K562 (cell line): ENCODE measurements around the gene ABCA10. TPM values are rescaled to one million over a fixed set of nuclear protein-coding genes. Genes with fewer than 3 reads are reported as not detected.

Experiments used
- ATAC-seq: fragments of 200-7000 bp; cut with Tn5 transposase; 3 replicates; pipeline ENCODE4 v1.9.1; 2020; ENCODE audit warnings: moderate library complexity
- BruUV-seq: library from RNA; stranded (reverse); fragments of 400-500 nt; replicated peaks from 2 replicates; lab custom pipeline; 2021; lab: Mats Ljungman, UMichigan
- CTCF ChIA-PET: fragments of 300-600 bp; formaldehyde crosslinking; extraction: SDS; loops from one replicate; lab custom pipeline; 2021; ENCODE audit warnings: low intra/inter-chr PET ratio; lab: Yijun Ruan, JAX
- POLR2A ChIA-PET: fragments of 300-600, 350-650 bp; sonication (Branson Sonifier 250); formaldehyde crosslinking; extraction: SDS; loops from one replicate; lab custom pipeline; 2021; ENCODE audit warnings: antibody characterized with exemption, inconsistent platforms; lab: Yijun Ruan, JAX
- DNase-seq, 4 experiments: peaks; one replicate each; pipeline versions ENCODE4 v3.0.0 to v3.0.0-alpha.2; 2011 to 2018; ENCODE audit warnings: low spot score in 3 of 4, mixed read lengths in 3 of 4; ENCODE audit errors: extremely low read depth in 1 of 4
- FAIRE-seq: peaks from 2 replicates; lab custom pipeline; 2011; peaks lifted over from hg19 to GRCh38; lab: Jason Lieb, UNC
- H2AFZ ChIP-seq: 2 replicates; pipeline ENCODE4 v1.6.0; 2011; ENCODE audit warnings: low read depth, low read length, control low read depth, inconsistent platforms
- H3K27ac ChIP-seq: fragments of 200-600 bp; 3 replicates; pipeline ENCODE4 v1.8.0; 2011; ENCODE audit warnings: low read depth, mild to moderate bottlenecking, control low read depth, inconsistent platforms, low read length, moderate library complexity, mixed read lengths; ENCODE audit errors: extremely low read depth
- H3K27me3 ChIP-seq, 2 experiments: fragments of 300-600 bp in 1 of 2; 2 replicates in 1 of 2; 3 replicates in 1 of 2; pipeline versions ENCODE4 v1.6.0 to v1.8.0; 2011; ENCODE audit warnings: inconsistent platforms in 2 of 2, low read length in 2 of 2, mild to moderate bottlenecking in 1 of 2, mixed read lengths in 1 of 2, moderate library complexity in 1 of 2; ENCODE audit not compliant: control insufficient read depth in 2 of 2, insufficient read depth in 2 of 2
- H3K36me3 ChIP-seq: fragments of 300-600 bp; 3 replicates; pipeline ENCODE4 v1.8.0; 2011; ENCODE audit warnings: mild to moderate bottlenecking, low read length, inconsistent platforms; ENCODE audit not compliant: control insufficient read depth, insufficient read depth
- H3K4me1 ChIP-seq, 2 experiments: fragments of 200-600 bp in 1 of 2; replicated peaks in 1 of 2; 2 replicates in 1 of 2; 3 replicates in 1 of 2; pipeline versions ENCODE4 v1.5.1 to v1.8.0; 2011; ENCODE audit warnings: inconsistent platforms in 2 of 2, low read length in 2 of 2, mild to moderate bottlenecking in 1 of 2, mixed read lengths in 1 of 2, moderate library complexity in 1 of 2; ENCODE audit not compliant: control insufficient read depth in 2 of 2, insufficient read depth in 2 of 2
- H3K4me2 ChIP-seq: 2 replicates; pipeline ENCODE4 v1.6.1; 2011; ENCODE audit warnings: low read length, control low read depth, inconsistent platforms, mixed read lengths; ENCODE audit not compliant: insufficient read depth
- H3K4me3 ChIP-seq: fragments of 200-600 bp; sonication (generic), shearing (Covaris generic); 2 replicates; pipeline ENCODE4 v1.5.1; 2016; ENCODE audit warnings: control low read depth, inconsistent platforms
- H3K79me2 ChIP-seq: fragments of 200-600 bp; 3 replicates; pipeline ENCODE4 v1.8.0; 2011; ENCODE audit warnings: low read length, inconsistent platforms; ENCODE audit not compliant: control insufficient read depth, insufficient read depth
- H3K9ac ChIP-seq, 2 experiments: 2 replicates each; pipeline versions ENCODE4 v1.6.0 to v1.6.1; 2011; ENCODE audit warnings: low read depth in 2 of 2, low read length in 2 of 2, control low read depth in 1 of 2, inconsistent platforms in 1 of 2, mild to moderate bottlenecking in 1 of 2, mixed read lengths in 1 of 2; ENCODE audit not compliant: insufficient read depth in 1 of 2
- H3K9me1 ChIP-seq: one replicate; pipeline ENCODE4 v1.6.0; 2011; ENCODE audit warnings: inconsistent platforms, mild to moderate bottlenecking, low read length, moderate library complexity; ENCODE audit not compliant: control insufficient read depth, insufficient read depth
- H3K9me3 ChIP-seq: replicated peaks from 2 replicates; pipeline ENCODE4 v1.5.1; 2011; ENCODE audit warnings: low read depth, low read length, inconsistent platforms; ENCODE audit not compliant: control insufficient read depth, insufficient read depth
- H4K20me1 ChIP-seq: replicated peaks from 2 replicates; pipeline ENCODE4 v1.6.1; 2011; ENCODE audit warnings: low read length, inconsistent platforms, mixed read lengths; ENCODE audit not compliant: control insufficient read depth, insufficient read depth
- CBFB ChIP-seq: sonication (generic); formaldehyde crosslinking; IDR thresholded peaks from 2 replicates; pipeline ENCODE4 v1.4.0; 2020; ENCODE audit warnings: mild to moderate bottlenecking, missing genetic modification reagents
- DACH1 ChIP-seq: fragments of 450-650 bp; IDR thresholded peaks from 2 replicates; pipeline ENCODE4 v1.6.1; 2018; ENCODE audit not compliant: partially characterized antibody
- HEY1 ChIP-seq: fragments of 250-450 bp; sonication (Bioruptor Pico); IDR thresholded peaks from 2 replicates; pipeline ENCODE4 v1.5.0; 2020; ENCODE audit warnings: mild to moderate bottlenecking, moderate library complexity, borderline replicate concordance
- MEIS2 ChIP-seq: fragments of 450-650 bp; IDR thresholded peaks from 2 replicates; pipeline ENCODE4 v1.6.1; 2014; ENCODE audit warnings: mild to moderate bottlenecking; ENCODE audit not compliant: partially characterized antibody
- MTA2 ChIP-seq: fragments of 450-650 bp; IDR thresholded peaks from 2 replicates; pipeline ENCODE4 v1.6.1; 2016; ENCODE audit warnings: low read depth
- NEUROD1 ChIP-seq: fragments of 150-350 bp; IDR thresholded peaks from 2 replicates; pipeline ENCODE4 v1.6.1; 2014; ENCODE audit warnings: borderline replicate concordance, low read length, low read depth; ENCODE audit not compliant: partially characterized antibody
- SIN3B ChIP-seq: fragments of 450-650 bp; IDR thresholded peaks from 2 replicates; pipeline ENCODE4 v1.6.1; 2017; ENCODE audit warnings: low read depth, mild to moderate bottlenecking, moderate library complexity
- SRSF3 ChIP-seq: fragments of 200-400 bp; formaldehyde crosslinking; IDR thresholded peaks from 2 replicates; pipeline ENCODE4 v1.6.1; 2016; ENCODE audit warnings: mild to moderate bottlenecking, low read length, moderate library complexity; ENCODE audit not compliant: insufficient read depth
- USF2 ChIP-seq: sonication (generic); formaldehyde crosslinking; IDR thresholded peaks from 2 replicates; pipeline ENCODE4 v1.5.0; 2020; ENCODE audit warnings: missing genetic modification reagents
- ZNF121 ChIP-seq: sonication (generic); formaldehyde crosslinking; conservative IDR thresholded peaks from 2 replicates; pipeline ENCODE4 v1.8.0; 2022; ENCODE audit warnings: missing genetic modification reagents
- WGBS: fragments of 100-300 bp; shearing (Covaris generic); methylation state at CpG from one replicate; pipeline ENCODE4 v1.1.6; 2016; ENCODE audit warnings: low coverage, mixed read lengths; ENCODE audit not compliant: insufficient coverage; ENCODE audit errors: missing lambda C conversion rate; 5-methylcytosine and 5-hydroxymethylcytosine counted together
- in situ Hi-C: fragments of 300-500 bp; cut with MboI; formaldehyde crosslinking; loops from 4 replicates; pipeline ENCODE4 v1.15.0; 2018; ENCODE audit warnings: inconsistent platforms, mixed read lengths
- intact Hi-C: fragments of 100-400 bp; cut with micrococcal nuclease; formaldehyde crosslinking; loops from 2 replicates; pipeline ENCODE4 v1.14.2; 2022
- polyA plus RNA-seq, 8 experiments: library from polyadenylated mRNA; depleted of rRNA in 4 of 8; stranded (reverse) in 5 of 8; unstranded in 3 of 8; fragments of >200 nt; fragmentation: Nextera tagmentation in 2 of 8; fragmentation: Illumina TruSeq in 1 of 8; extraction: Ambion mirVana in 2 of 8; extraction: Trizol in 1 of 8; gene quantifications; 2 replicates each; pipeline versions ENCODE4 v1.2.1 to v1.2.3, GENCODE V29; 2011 to 2014; ENCODE audit warnings: inconsistent platforms in 1 of 8, missing spikeins in 1 of 8
- total RNA-seq, 7 experiments: library from RNA; depleted of rRNA in 6 of 7; stranded (reverse); fragments of >200 nt in 6 of 7; fragmentation: Illumina TruSeq in 2 of 7; extraction: Trizol in 2 of 7; gene quantifications; 2 replicates each; pipeline versions ENCODE4 v1.2.1 to v1.2.3, GENCODE V29; 2011 to 2021; ENCODE audit warnings: low replicate concordance in 1 of 7
- TF ChIP-seq, protein P1 (sequence below): sonication (generic); formaldehyde crosslinking; IDR thresholded peaks from 2 replicates; pipeline ENCODE4 v1.9.0; 2022; ENCODE audit warnings: mild to moderate bottlenecking, missing genetic modification reagents
- TF ChIP-seq, protein P2 (sequence below): fragments of 450-650 bp; IDR thresholded peaks from 2 replicates; pipeline ENCODE4 v1.6.1; 2016
- TF ChIP-seq, protein P3 (sequence below), 2 experiments: IDR thresholded peaks in 1 of 2; conservative IDR thresholded peaks in 1 of 2; 2 replicates each; pipeline ENCODE4 v1.6.1; 2016; ENCODE audit warnings: low read depth in 2 of 2, mild to moderate bottlenecking in 1 of 2, missing compliant biosample characterization in 1 of 2, missing genetic modification characterization in 1 of 2, moderate library complexity in 1 of 2
- TF ChIP-seq, protein P4 (sequence below), 2 experiments: fragments of 450-650 bp in 1 of 2; sonication (generic) in 1 of 2; formaldehyde crosslinking in 1 of 2; IDR thresholded peaks in 1 of 2; conservative IDR thresholded peaks in 1 of 2; 2 replicates each; pipeline versions ENCODE4 v1.6.1 to v1.8.1; 2016 to 2023; ENCODE audit warnings: mild to moderate bottlenecking in 2 of 2, moderate library complexity in 2 of 2, inconsistent platforms in 1 of 2, missing genetic modification reagents in 1 of 2

Gene ABCA10
- total and polyA plus RNA-seq, 9 of the 15 experiments (the other 6 are each of a cell fraction or from before 2014, with no cell fraction given), result 0.04 to 0.45 (median 0.15) TPM; not detected in 1

GRCh38 chr17:69192754-69193153, 35.9 kb downstream of the ABCA10 start (continued):
- TF ChIP-seq SRSF3, result no peak
- TF ChIP-seq USF2 (CRISPR knock-in tag), result peak; percentile 78
- no peak for TF ChIP-seq HEY1 (CRISPR knock-in tag)
- TF ChIP-seq, protein P1, sequence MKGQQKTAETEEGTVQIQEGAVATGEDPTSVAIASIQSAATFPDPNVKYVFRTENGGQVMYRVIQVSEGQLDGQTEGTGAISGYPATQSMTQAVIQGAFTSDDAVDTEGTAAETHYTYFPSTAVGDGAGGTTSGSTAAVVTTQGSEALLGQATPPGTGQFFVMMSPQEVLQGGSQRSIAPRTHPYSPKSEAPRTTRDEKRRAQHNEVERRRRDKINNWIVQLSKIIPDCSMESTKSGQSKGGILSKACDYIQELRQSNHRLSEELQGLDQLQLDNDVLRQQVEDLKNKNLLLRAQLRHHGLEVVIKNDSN (CRISPR knock-in tag), result peak; percentile 66; the same call in 1 of the 2 replicates
- no peak for TF ChIP-seq ZNF121
- TF ChIP-seq CBFB (CRISPR knock-in tag), result no peak

GRCh38 chr17:69188796-69189195, 39.8 kb downstream of the ABCA10 start:
- FAIRE-seq (no peak), DNase-seq (no peak), ATAC-seq (no peak)
- H2AFZ ChIP-seq, result peak overlapping the region; percentile 35; the same call in 1 of the 2 replicates
- BruUV-seq, result no TSS peak
- H3K79me2 ChIP-seq, result no peaks in the 10 kb centered on the region
- H3K4me3 ChIP-seq, result no peak overlapping the region
- H3K4me2 ChIP-seq, result no peak overlapping the region
- H3K9ac ChIP-seq, result no peak overlapping the region
- no peak overlapping the region for H3K27ac ChIP-seq
- no peaks in the 10 kb centered on the region for H3K9me3 ChIP-seq
- H3K4me1 ChIP-seq, result no peaks in the 10 kb centered on the region; a peak in 1 of 5 replicates
- H4K20me1 ChIP-seq, result no peaks in the 10 kb centered on the region
- WGBS, result 55% methylated on average over 2 of the region's 2 CpGs
- intact Hi-C loops (no loop called here), in situ Hi-C loops (no loop called here)
- H3K36me3 ChIP-seq, result no peaks in the 10 kb centered on the region
- ChIA-PET CTCF (no interaction called here), POLR2A (interaction anchor here (1.7 kb wide), 1 partner anchor 11 kb away, joined by 4 read pairs; no protein-coding TSS in a partner anchor)
- H3K9me1 ChIP-seq, result no peaks in the 10 kb centered on the region
- no peaks in the 10 kb centered on the region for H3K27me3 ChIP-seq
- TF ChIP-seq MTA2 (no peak), NEUROD1 (no peak), MEIS2 (peak; percentile 52), SIN3B (no peak), DACH1 (no peak)
- TF ChIP-seq, protein P2, sequence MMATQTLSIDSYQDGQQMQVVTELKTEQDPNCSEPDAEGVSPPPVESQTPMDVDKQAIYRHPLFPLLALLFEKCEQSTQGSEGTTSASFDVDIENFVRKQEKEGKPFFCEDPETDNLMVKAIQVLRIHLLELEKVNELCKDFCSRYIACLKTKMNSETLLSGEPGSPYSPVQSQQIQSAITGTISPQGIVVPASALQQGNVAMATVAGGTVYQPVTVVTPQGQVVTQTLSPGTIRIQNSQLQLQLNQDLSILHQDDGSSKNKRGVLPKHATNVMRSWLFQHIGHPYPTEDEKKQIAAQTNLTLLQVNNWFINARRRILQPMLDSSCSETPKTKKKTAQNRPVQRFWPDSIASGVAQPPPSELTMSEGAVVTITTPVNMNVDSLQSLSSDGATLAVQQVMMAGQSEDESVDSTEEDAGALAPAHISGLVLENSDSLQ, result peak; percentile 32; the same call in 1 of the 2 replicates
- TF ChIP-seq, protein P3, sequence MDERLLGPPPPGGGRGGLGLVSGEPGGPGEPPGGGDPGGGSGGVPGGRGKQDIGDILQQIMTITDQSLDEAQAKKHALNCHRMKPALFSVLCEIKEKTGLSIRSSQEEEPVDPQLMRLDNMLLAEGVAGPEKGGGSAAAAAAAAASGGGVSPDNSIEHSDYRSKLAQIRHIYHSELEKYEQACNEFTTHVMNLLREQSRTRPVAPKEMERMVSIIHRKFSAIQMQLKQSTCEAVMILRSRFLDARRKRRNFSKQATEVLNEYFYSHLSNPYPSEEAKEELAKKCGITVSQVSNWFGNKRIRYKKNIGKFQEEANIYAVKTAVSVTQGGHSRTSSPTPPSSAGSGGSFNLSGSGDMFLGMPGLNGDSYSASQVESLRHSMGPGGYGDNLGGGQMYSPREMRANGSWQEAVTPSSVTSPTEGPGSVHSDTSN (CRISPR knock-in tag; IDR thresholded peaks at IDR 0.05; ENCODE audit: low read depth), result no peak
- TF ChIP-seq, protein P3 (tag; conservative IDR thresholded peaks at IDR 0.05; ENCODE audit: low read depth), result peak; percentile 67
- TF ChIP-seq, protein P4, sequence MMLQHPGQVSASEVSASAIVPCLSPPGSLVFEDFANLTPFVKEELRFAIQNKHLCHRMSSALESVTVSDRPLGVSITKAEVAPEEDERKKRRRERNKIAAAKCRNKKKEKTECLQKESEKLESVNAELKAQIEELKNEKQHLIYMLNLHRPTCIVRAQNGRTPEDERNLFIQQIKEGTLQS (IDR thresholded peaks at IDR 0.05), result 0 out of 2 replicates have a peak, but pooled peaks have one; percentile 15
- TF ChIP-seq, protein P4 (CRISPR knock-in tag; conservative IDR thresholded peaks at IDR 0.05), result no peak
